Testis (tissue), 3 donors: ENCODE results near the gene ECM1. TPM values are rescaled to one million over a fixed set of nuclear protein-coding genes. Genes with fewer than 3 reads are reported as not detected.

Experiments used
- DNase-seq: peaks from one replicate; pipeline ENCODE4 v3.0.0-alpha.2; 2019
- H3K27ac ChIP-seq, 2 donors: fragments of 200-600 bp; sonication (generic); one replicate each; pipeline ENCODE4 v1.5.1; 2019
- H3K27me3 ChIP-seq: fragments of 200-600 bp; sonication (generic); one replicate; pipeline ENCODE4 v1.5.1; 2019
- H3K36me3 ChIP-seq: fragments of 200-600 bp; sonication (generic); one replicate; pipeline ENCODE4 v1.5.1; 2017; ENCODE audit warnings: low read depth; ENCODE audit errors: missing control alignments
- H3K4me1 ChIP-seq: fragments of 200-600 bp; sonication (generic); one replicate; pipeline ENCODE4 v1.5.1; 2019
- H3K4me3 ChIP-seq, 2 donors: fragments of 200-600 bp; sonication (generic); one replicate each; pipeline ENCODE4 v1.5.1; 2017 to 2019
- H3K9me3 ChIP-seq: fragments of 200-600 bp; sonication (generic); one replicate; pipeline ENCODE4 v1.5.1; 2017
- CTCF ChIP-seq, 3 experiments: fragments of 450-650 bp in 2 of 3; fragments of 200-600 bp in 1 of 3; sonication (generic) in 1 of 3; IDR thresholded peaks; one replicate each; pipeline ENCODE4 v1.5.1; 2016 to 2019; ENCODE audit warnings: antibody characterized with exemption in 3 of 3, mild to moderate bottlenecking in 2 of 3, moderate library complexity in 1 of 3
- POLR2A ChIP-seq: fragments of 450-650 bp; IDR thresholded peaks from one replicate; pipeline ENCODE4 v1.6.1; 2017; ENCODE audit warnings: antibody characterized with exemption, mild to moderate bottlenecking, moderate library complexity
- WGBS, 2 donors: methylation state at CpG; one replicate each; pipeline ENCODE4 v1.1.5; 2018; 5-methylcytosine and 5-hydroxymethylcytosine counted together
- intact Hi-C: fragments of 100-400 bp; cut with DNase I; formaldehyde crosslinking; loops from one replicate; pipeline ENCODE4 v1.15.1; 2023; ENCODE audit warnings: low total_unique reads
- polyA plus RNA-seq: library from polyadenylated mRNA; stranded (reverse); fragments of 350-450 nt; fragmentation: Illumina TruSeq; extraction: RNeasy Lipid Tissue Mini Kit (QIAGEN cat#74804); gene quantifications from one replicate; pipeline ENCODE4 v1.2.3, GENCODE V29; 2014; ENCODE audit warnings: low read depth, low replicate concordance; ENCODE audit not compliant: insufficient read depth
- total RNA-seq, 2 donors: library from RNA; depleted of rRNA; stranded (reverse); fragments of >200 nt; gene quantifications; one replicate each; pipeline ENCODE4 v1.2.3, GENCODE V29; 2016

ECM1 gene
- total and polyA plus RNA-seq, 3 donors from 2014 or later: 4.6 to 16.9 (median 5.0) TPM

- intact Hi-C loops: no loop called here
Measured at GRCh38 chr1:150505431-150505830, 2.5 kb upstream of the ECM1 start.

DNA sequence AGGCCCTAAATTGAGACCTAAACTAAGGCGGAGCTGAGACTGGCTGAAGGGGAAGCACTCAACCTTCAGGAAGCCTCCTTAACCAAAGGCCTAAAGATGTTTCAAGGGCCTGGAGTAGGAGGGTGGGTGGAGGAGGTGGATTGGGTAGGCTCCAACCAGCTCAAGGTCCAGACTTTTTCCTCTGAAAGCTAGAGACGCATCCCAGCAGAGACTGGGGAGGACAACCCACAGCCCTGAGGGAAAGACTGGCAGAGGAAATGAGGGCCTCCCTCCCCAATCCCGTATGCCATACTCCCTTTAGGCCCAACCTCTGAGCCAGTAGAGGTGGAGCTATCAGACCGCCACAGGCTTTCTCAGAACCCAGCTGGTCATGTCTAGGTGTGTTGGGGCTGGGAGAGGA is 1.1 kb downstream of the ECM1 start:
- WGBS, 2 donors: 61 to 73% methylated on average over 4 of the region's 4 CpGs
- no peak for DNase-seq
- Histone ChIP-seq H3K27me3 (no peaks in the 10 kb centered on the region), H3K27ac (no peak overlapping the region), H3K36me3 (no peaks in the 10 kb centered on the region), H3K9me3 (no peaks in the 10 kb centered on the region), H3K4me3 (no peak overlapping the region), H3K4me1 (peaks cover 6% of the 10 kb centered on the region)
- TF ChIP-seq POLR2A: no peak
- TF ChIP-seq CTCF (IDR thresholded peaks at IDR 0.05): no peak
- intact Hi-C loops: no loop called here

More at GRCh38 chr1:150505431-150505830, 2.5 kb upstream of the ECM1 start:
- DNase-seq: no peak
- Histone ChIP-seq H3K4me1 (peaks cover 6% of the 10 kb centered on the region), H3K9me3 (no peaks in the 10 kb centered on the region), H3K27me3 (no peaks in the 10 kb centered on the region), H3K4me3 (no peak overlapping the region), H3K27ac (no peak overlapping the region), H3K36me3 (no peaks in the 10 kb centered on the region)
- WGBS, 2 donors: 87 to 94% methylated on average over 6 of the region's 6 CpGs
- TF ChIP-seq CTCF (IDR thresholded peaks at IDR 0.05) (no peak), POLR2A (no peak)

GRCh38 chr1:150511551-150511950 is 3.6 kb downstream of the ECM1 start:
- TF ChIP-seq POLR2A (no peak), CTCF (IDR thresholded peaks at IDR 0.05) (no peak)
- H3K27ac ChIP-seq: no peak overlapping the region
- H3K4me1 ChIP-seq: peaks cover 10% of the 10 kb centered on the region
- no peak for DNase-seq
- no peaks in the 10 kb centered on the region for H3K36me3 ChIP-seq
- H3K9me3 ChIP-seq: no peaks in the 10 kb centered on the region
- no peak overlapping the region for H3K4me3 ChIP-seq
- 90 to 91% methylated on average over 8 to 12 of the region's 12 CpGs for WGBS, 2 donors
- intact Hi-C loops: no loop called here
- no peaks in the 10 kb centered on the region for H3K27me3 ChIP-seq

- no peak for DNase-seq
- no peaks in the 10 kb centered on the region for H3K27me3 ChIP-seq
- no peaks in the 10 kb centered on the region for H3K9me3 ChIP-seq
- intact Hi-C loops: no loop called here
- no peak overlapping the region for H3K4me3 ChIP-seq
- 83 to 86% methylated on average over 17 of the region's 17 CpGs for WGBS, 2 donors
- H3K36me3 ChIP-seq: no peaks in the 10 kb centered on the region
- H3K27ac ChIP-seq: no peak overlapping the region
- peaks cover 11% of the 10 kb centered on the region for H3K4me1 ChIP-seq
- TF ChIP-seq CTCF (IDR thresholded peaks at IDR 0.05): no peak
- no peak for TF ChIP-seq POLR2A
Measured at GRCh38 chr1:150511985-150512660, 4.2 kb downstream of the ECM1 start.

DNA sequence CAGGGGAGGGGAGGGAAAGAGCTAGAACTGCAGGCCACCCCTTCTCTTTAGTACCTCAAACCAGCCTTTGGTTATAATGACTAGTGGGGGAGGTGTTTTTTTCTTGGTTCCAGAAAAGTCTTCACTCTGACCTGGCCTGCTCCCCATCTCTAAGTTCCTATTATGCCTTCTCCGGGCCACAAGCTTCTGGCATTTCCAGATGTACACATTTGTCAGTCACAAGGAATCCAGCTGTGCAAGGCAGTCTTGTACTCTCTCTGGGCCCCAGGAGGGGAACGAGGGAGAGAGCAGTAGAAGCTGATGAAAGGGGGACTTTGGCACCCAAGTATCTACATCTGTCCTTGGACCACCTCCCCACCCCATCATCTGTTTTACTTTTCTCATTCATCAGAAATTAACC is 4.9 kb downstream of the ECM1 start:
- TF ChIP-seq CTCF (IDR thresholded peaks at IDR 0.05) (no peak), POLR2A (no peak)
- Histone ChIP-seq H3K4me1 (peaks cover 11% of the 10 kb centered on the region), H3K36me3 (no peaks in the 10 kb centered on the region), H3K27ac (no peak overlapping the region), H3K27me3 (no peaks in the 10 kb centered on the region), H3K9me3 (no peaks in the 10 kb centered on the region), H3K4me3 (no peak overlapping the region)
- WGBS, 2 donors: 67 to 71% methylated on average over 2 of the region's 2 CpGs
- no peak for DNase-seq
- intact Hi-C loops: no loop called here
